HepG2 (cell line): ENCODE data around the gene CFAP69. TPM values are rescaled to one million over a fixed set of nuclear protein-coding genes. Genes with fewer than 3 reads are reported as not detected.

Experiments
- AGO2 ChIP-seq: fragments of 200-400 bp; formaldehyde crosslinking; optimal IDR thresholded peaks from 2 replicates; pipeline ENCODE3; 2017; ENCODE audit warnings: mild to moderate bottlenecking, low read depth, low read length, moderate library complexity
- ASH2L ChIP-seq: fragments of 300-600, 200-600 bp; sonication (generic); IDR thresholded peaks from 2 replicates; pipeline ENCODE4 v1.7.0; 2017; ENCODE audit warnings: low read depth, mild to moderate bottlenecking, moderate library complexity, mixed read lengths, low read length; ENCODE audit not compliant: insufficient read length
- ELK4 ChIP-seq: sonication (generic); formaldehyde crosslinking; IDR thresholded peaks from 2 replicates; pipeline ENCODE4 v1.9.0; 2021; ENCODE audit warnings: missing genetic modification reagents, borderline replicate concordance
- FOXP4 ChIP-seq: sonication (generic); formaldehyde crosslinking; IDR thresholded peaks from 2 replicates; pipeline ENCODE4 v1.4.0; 2020; ENCODE audit warnings: missing genetic modification reagents
- HDAC2 ChIP-seq: sonication (generic); formaldehyde crosslinking; IDR thresholded peaks from 2 replicates; pipeline ENCODE4 v1.4.0; 2020; ENCODE audit warnings: missing genetic modification reagents
- MTA1 ChIP-seq: sonication (generic); formaldehyde crosslinking; IDR thresholded peaks from 2 replicates; pipeline ENCODE4 v1.4.0; 2020; ENCODE audit warnings: missing genetic modification reagents, mild to moderate bottlenecking, borderline replicate concordance
- MTF1 ChIP-seq: sonication (generic); formaldehyde crosslinking; IDR thresholded peaks from 2 replicates; pipeline ENCODE4 v1.5.0; 2020; ENCODE audit warnings: missing genetic modification reagents
- MXD3 ChIP-seq: IDR thresholded peaks from 2 replicates; pipeline ENCODE4 v1.6.1; 2016; ENCODE audit warnings: mild to moderate bottlenecking, missing biosample characterization, missing genetic modification reagents
- NRL ChIP-seq: sonication (generic); formaldehyde crosslinking; IDR thresholded peaks from 2 replicates; pipeline ENCODE4 v1.5.0; 2020; ENCODE audit warnings: missing genetic modification reagents, mild to moderate bottlenecking, moderate library complexity, borderline replicate concordance
- PATZ1 ChIP-seq: sonication (generic); formaldehyde crosslinking; IDR thresholded peaks from 2 replicates; pipeline ENCODE4 v1.4.0; 2020; ENCODE audit warnings: missing genetic modification reagents
- RAD21 ChIP-seq: fragments of 450-650 bp; formaldehyde crosslinking; IDR thresholded peaks from 2 replicates; pipeline ENCODE4 v1.5.0; 2020; ENCODE audit warnings: mild to moderate bottlenecking
- RFX5 ChIP-seq: IDR thresholded peaks from 2 replicates; pipeline ENCODE4 v1.6.1; 2011; ENCODE audit warnings: low read depth, low read length, improper control_type of control experiment
- YY1 ChIP-seq: IDR thresholded peaks from 2 replicates; pipeline ENCODE4 v1.6.1; 2011; ENCODE audit warnings: low read length, low read depth, moderate library complexity, mild to moderate bottlenecking; ENCODE audit not compliant: insufficient read depth, insufficient replicate concordance
- ZBTB34 ChIP-seq: sonication (generic); formaldehyde crosslinking; IDR thresholded peaks from 2 replicates; pipeline ENCODE4 v1.8.0; 2022; ENCODE audit warnings: mild to moderate bottlenecking, missing genetic modification reagents
- ZNF329 ChIP-seq: sonication (generic); formaldehyde crosslinking; IDR thresholded peaks from 2 replicates; pipeline ENCODE4 v1.9.0; 2021; ENCODE audit warnings: low read depth, mild to moderate bottlenecking, missing genetic modification reagents
- ZNF546 ChIP-seq: sonication (generic); formaldehyde crosslinking; conservative IDR thresholded peaks from 2 replicates; pipeline ENCODE4 v1.8.1; 2023; ENCODE audit warnings: mild to moderate bottlenecking, missing genetic modification reagents
- ZNF550 ChIP-seq: sonication (generic); formaldehyde crosslinking; IDR thresholded peaks from 2 replicates; pipeline ENCODE4 v1.4.0; 2020; ENCODE audit warnings: mild to moderate bottlenecking, missing genetic modification reagents, borderline replicate concordance
- ZNF563 ChIP-seq: sonication (generic); formaldehyde crosslinking; IDR thresholded peaks from 2 replicates; pipeline ENCODE4 v1.8.0; 2022; ENCODE audit warnings: mild to moderate bottlenecking, moderate library complexity, missing genetic modification reagents
- ZNF720 ChIP-seq: sonication (generic); formaldehyde crosslinking; IDR thresholded peaks from 2 replicates; pipeline ENCODE4 v1.4.0; 2020; ENCODE audit warnings: missing genetic modification reagents
- ZNF784 ChIP-seq: sonication (generic); formaldehyde crosslinking; IDR thresholded peaks from 2 replicates; pipeline ENCODE4 v1.5.1; 2020; ENCODE audit warnings: missing genetic modification reagents, mild to moderate bottlenecking, borderline replicate concordance
- polyA plus RNA-seq, 8 experiments: library from polyadenylated mRNA; depleted of rRNA in 3 of 8; stranded (reverse) in 7 of 8; unstranded in 1 of 8; fragments of >200 nt; fragmentation: Illumina TruSeq in 4 of 8; extraction: Trizol in 4 of 8; gene quantifications; 2 replicates each; pipeline versions ENCODE4 v1.2.1 to v1.2.3, GENCODE V29; 2011 to 2016; ENCODE audit warnings: low read depth in 4 of 8, missing spikeins in 1 of 8, mixed read lengths in 1 of 8; ENCODE audit not compliant: insufficient read depth in 1 of 8
- total RNA-seq, 5 experiments: library from RNA; depleted of rRNA; stranded (reverse); fragments of >200 nt; fragmentation: Illumina TruSeq; extraction: Trizol; gene quantifications; 2 replicates each; pipeline ENCODE4 v1.2.3, GENCODE V29; 2016; ENCODE audit warnings: low read depth in 1 of 5

Gene CFAP69
- total and polyA plus RNA-seq, 2 of the 13 experiments (the other 11 are each of a cell fraction or from before 2014, with no cell fraction given): 2.2 to 4.0 TPM

GRCh38 chr7:90346336-90347125 is 101.6 kb downstream of the CFAP69 start, which contains the start of gene GTPBP10 (continued):
- peak; percentile 96 for TF ChIP-seq ASH2L
- peak; percentile 83 for TF ChIP-seq YY1
- no peak for TF ChIP-seq MTF1
- no peak for TF ChIP-seq ELK4 (CRISPR knock-in tag)
- TF ChIP-seq ZNF784 (CRISPR knock-in tag): peak; percentile 55; the same call in 1 of the 2 replicates
- TF ChIP-seq MXD3 (CRISPR knock-in tag): peak; percentile 68; the same call in 1 of the 2 replicates
- TF ChIP-seq ZNF720 (CRISPR knock-in tag): no peak
- peak; percentile 63 for TF ChIP-seq FOXP4 (CRISPR knock-in tag)
- peak; percentile 36 for TF ChIP-seq AGO2
- TF ChIP-seq HDAC2: peak; percentile 80
- TF ChIP-seq ZBTB34: 0 out of 2 replicates have a peak, but pooled peaks have one; percentile 70
- peak; percentile 61; the same call in 1 of the 2 replicates for TF ChIP-seq NRL (CRISPR knock-in tag)
- TF ChIP-seq ZNF329 (CRISPR knock-in tag): no peak
- TF ChIP-seq PATZ1 (CRISPR knock-in tag): no peak; the same call in 1 of the 2 replicates
- 0 out of 2 replicates have a peak, but pooled peaks have one; percentile 75 for TF ChIP-seq ZNF550 (CRISPR knock-in tag)
- TF ChIP-seq ZNF563: no peak
- peak; percentile 43 for TF ChIP-seq RAD21 (CRISPR knock-in tag)
- TF ChIP-seq ZNF546 (CRISPR knock-in tag): no peak
- peak; percentile 69; the same call in 1 of the 2 replicates for TF ChIP-seq MTA1 (CRISPR knock-in tag)
- 0 out of 2 replicates have a peak, but pooled peaks have one; percentile 42 for TF ChIP-seq RFX5
